Endodermal cell (in vitro differentiated cells): ENCODE data around the gene RPL19. TPM values are rescaled to one million over a fixed set of nuclear protein-coding genes. Genes with fewer than 3 reads are reported as not detected.

Experiments used
- DNase-seq: peaks from one replicate; pipeline ENCODE4 v3.0.0-alpha.2; 2017
- H3K27ac ChIP-seq: 2 replicates; pipeline ENCODE4 v1.5.1; 2013; ENCODE audit warnings: mild to moderate bottlenecking, low read depth, low read length, moderate library complexity
- H3K27me3 ChIP-seq: 2 replicates; pipeline ENCODE4 v1.6.1; 2013; ENCODE audit warnings: mild to moderate bottlenecking, low read length, moderate library complexity; ENCODE audit not compliant: insufficient read depth, control insufficient read depth, poor library complexity, severe bottlenecking
- H3K36me3 ChIP-seq: 2 replicates; pipeline ENCODE4 v1.7.0; 2013; ENCODE audit warnings: mild to moderate bottlenecking, low read length, moderate library complexity; ENCODE audit not compliant: control insufficient read depth, insufficient read depth
- H3K4me1 ChIP-seq: one replicate; pipeline ENCODE4 v1.7.0; 2013; ENCODE audit warnings: low read length; ENCODE audit not compliant: control insufficient read depth, insufficient read depth
- H3K4me3 ChIP-seq: 2 replicates; pipeline ENCODE4 v1.5.1; 2013; ENCODE audit warnings: mild to moderate bottlenecking, low read length, moderate library complexity
- H3K9ac ChIP-seq: 2 replicates; pipeline ENCODE4 v1.6.1; 2013; ENCODE audit warnings: mild to moderate bottlenecking, low read length, moderate library complexity; ENCODE audit not compliant: poor library complexity, severe bottlenecking; ENCODE audit errors: extremely low read depth
- H3K9me3 ChIP-seq: 2 replicates; pipeline ENCODE4 v1.6.1; 2013; ENCODE audit warnings: mild to moderate bottlenecking, low read length, moderate library complexity; ENCODE audit not compliant: control insufficient read depth
- H3K27ac Mint-ChIP-seq: 2 replicates; pipeline ENCODE4 v1.8.0; 2020; ENCODE audit warnings: mixed read lengths
- H3K27me3 Mint-ChIP-seq: 2 replicates; pipeline ENCODE4 v1.8.0; 2021; ENCODE audit warnings: mild to moderate bottlenecking, mixed read lengths; ENCODE audit not compliant: insufficient read depth
- H3K36me3 Mint-ChIP-seq: 2 replicates; pipeline ENCODE4 v1.8.0; 2020; ENCODE audit warnings: low read depth, mixed read lengths
- H3K4me1 Mint-ChIP-seq: 2 replicates; pipeline ENCODE4 v1.8.0; 2020; ENCODE audit warnings: mixed read lengths
- H3K4me3 Mint-ChIP-seq: 2 replicates; pipeline ENCODE4 v1.8.0; 2020; ENCODE audit warnings: mild to moderate bottlenecking, moderate library complexity, mixed read lengths
- H3K9me3 Mint-ChIP-seq: 2 replicates; pipeline ENCODE4 v1.8.0; 2020; ENCODE audit warnings: mild to moderate bottlenecking, mixed read lengths
- CTCF ChIP-seq: fragments of 200-600 bp; sonication (generic); conservative IDR thresholded peaks from 2 replicates; pipeline ENCODE4 v1.5.0; 2021; ENCODE audit warnings: antibody characterized with exemption, mild to moderate bottlenecking
- WGBS, 2 experiments: methylation state at CpG; one replicate each; pipeline versions ENCODE4 v1.1.5 to v1.1.7; 2013; ENCODE audit warnings: missing lambda C conversion rate in 2 of 2, mixed read lengths in 1 of 2; ENCODE audit not compliant: insufficient coverage in 1 of 2, insufficient read length in 1 of 2; 5-methylcytosine and 5-hydroxymethylcytosine counted together
- total RNA-seq, 2 donors: library from RNA; stranded (reverse); fragmentation: NEBNext Ultra II Directional in 1 of 2; extraction: Animal tissue kit (Norgen Biotek cat#: 25700) in 1 of 2; gene quantifications; 2 replicates in 1 of 2; 3 replicates in 1 of 2; pipeline ENCODE4 v1.2.1, GENCODE V29; 2021

Gene RPL19
- total RNA-seq, 2 donors from 2014 or later, result 1,782 to 1,829 TPM

GRCh38 chr17:39193346-39193745, 6.7 kb upstream of the RPL19 start:
- Histone ChIP-seq H3K36me3 (peaks cover 14% of the 10 kb centered on the region), H3K4me3 (no peak overlapping the region), H3K27me3 (no peaks in the 10 kb centered on the region), H3K9me3 (no peaks in the 10 kb centered on the region), H3K9ac (no peak overlapping the region), H3K4me1 (no peaks in the 10 kb centered on the region), H3K27ac (no peak overlapping the region)
- TF ChIP-seq CTCF, result no peak
- DNase-seq, result no peak
- WGBS, 2 experiments, result 84 to 100% methylated on average over 4 to 9 of the region's 10 CpGs
- no peaks in the 10 kb centered on the region for H3K9me3 Mint-ChIP-seq
- no peaks in the 10 kb centered on the region for H3K27me3 Mint-ChIP-seq
- H3K4me1 Mint-ChIP-seq, result peaks cover 17% of the 10 kb centered on the region
- no peak overlapping the region for H3K4me3 Mint-ChIP-seq
- H3K36me3 Mint-ChIP-seq, result peaks cover 22% of the 10 kb centered on the region
- no peak overlapping the region for H3K27ac Mint-ChIP-seq

GRCh38 chr17:39194089-39194984, 5.7 kb upstream of the RPL19 start:
- Mint-ChIP-seq H3K27ac (peak overlapping the region; percentile 14), H3K36me3 (peaks cover 21% of the 10 kb centered on the region), H3K4me1 (peaks cover 24% of the 10 kb centered on the region), H3K4me3 (peak overlapping the region; percentile 98), H3K27me3 (no peaks in the 10 kb centered on the region), H3K9me3 (no peaks in the 10 kb centered on the region)
- Histone ChIP-seq H3K27me3 (no peaks in the 10 kb centered on the region), H3K9me3 (no peaks in the 10 kb centered on the region), H3K4me1 (no peaks in the 10 kb centered on the region), H3K36me3 (peaks cover 14% of the 10 kb centered on the region), H3K4me3 (peak overlapping the region; percentile 72), H3K9ac (no peak overlapping the region), H3K27ac (no peak overlapping the region)
- WGBS, 2 experiments, result 46% methylated on average over 7 to 20 of the region's 20 CpGs
- DNase-seq, result peak; percentile 96
- TF ChIP-seq CTCF, result peak; percentile 67

GRCh38 chr17:39194985-39195524, 5.0 kb upstream of the RPL19 start:
- Mint-ChIP-seq H3K9me3 (no peaks in the 10 kb centered on the region), H3K36me3 (peaks cover 20% of the 10 kb centered on the region), H3K27me3 (no peaks in the 10 kb centered on the region), H3K4me1 (peaks cover 27% of the 10 kb centered on the region), H3K4me3 (peak overlapping the region; percentile 98), H3K27ac (peak overlapping the region; percentile 14)
- peak overlapping the region; percentile 72 for H3K4me3 ChIP-seq
- peaks cover 14% of the 10 kb centered on the region for H3K36me3 ChIP-seq
- H3K27me3 ChIP-seq, result no peaks in the 10 kb centered on the region
- no peak overlapping the region for H3K9ac ChIP-seq
- TF ChIP-seq CTCF, result no peak
- H3K9me3 ChIP-seq, result no peaks in the 10 kb centered on the region
- WGBS, 2 experiments, result 45 to 46% methylated on average over 4 to 9 of the region's 10 CpGs
- H3K4me1 ChIP-seq, result no peaks in the 10 kb centered on the region
- DNase-seq, result peak; percentile 89
- no peak overlapping the region for H3K27ac ChIP-seq
